HG02798 (cell line): ENCODE data around the gene OMD.
"Not testable (repeated sequence)": the region's sequence is repeated elsewhere in the genome, so short reads cannot be mapped to it uniquely, and the experiment has no call there.

Experiments
- ATAC-seq: cut with Tn5 transposase; IDR thresholded peaks from one replicate; pipeline ENCODE4 v1.9.1; 2021; ENCODE audit warnings: mild to moderate bottlenecking; ENCODE audit not compliant: unreplicated experiment, poor library complexity

Gene OMD

DNA sequence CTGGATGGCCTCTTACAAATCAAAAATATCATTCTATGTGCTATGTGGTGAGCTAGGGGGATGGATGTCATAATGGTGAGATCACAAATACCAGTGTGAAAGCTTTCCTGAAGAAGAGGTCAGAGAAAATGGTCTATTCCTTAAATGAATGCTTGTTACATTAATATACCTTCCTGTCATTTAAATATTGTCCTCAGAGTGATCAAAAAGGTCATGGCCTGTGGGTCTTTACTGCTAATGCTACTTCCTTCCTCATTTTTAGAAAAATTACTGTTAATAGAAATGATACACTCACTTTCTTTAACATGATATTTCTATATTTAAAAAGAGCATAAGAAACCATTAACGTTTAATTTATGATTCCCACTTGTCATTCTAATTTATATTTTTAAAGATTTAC is 9.7 kb downstream of the OMD start:
- no peak for ATAC-seq

DNA sequence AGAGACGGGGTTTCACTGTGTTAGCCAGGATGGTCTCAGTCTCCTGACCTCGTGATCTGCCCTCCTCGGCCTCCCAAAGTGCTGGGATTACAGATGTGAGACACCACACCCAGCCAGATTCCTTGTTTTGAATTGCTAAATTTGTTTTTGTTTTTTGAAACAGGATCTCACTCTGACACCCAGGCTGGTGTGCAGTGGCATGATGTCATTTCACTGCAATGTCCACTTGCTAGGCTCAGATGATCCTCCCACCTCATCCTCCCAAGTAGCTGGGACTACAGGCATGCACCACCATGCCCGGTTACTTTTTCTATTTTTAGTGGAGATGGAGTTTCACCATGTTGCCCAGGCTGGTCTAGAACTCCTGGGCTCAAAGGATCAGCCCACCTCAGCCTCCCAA is 13.1 kb downstream of the OMD start:
- not testable (repeated sequence) for ATAC-seq

DNA sequence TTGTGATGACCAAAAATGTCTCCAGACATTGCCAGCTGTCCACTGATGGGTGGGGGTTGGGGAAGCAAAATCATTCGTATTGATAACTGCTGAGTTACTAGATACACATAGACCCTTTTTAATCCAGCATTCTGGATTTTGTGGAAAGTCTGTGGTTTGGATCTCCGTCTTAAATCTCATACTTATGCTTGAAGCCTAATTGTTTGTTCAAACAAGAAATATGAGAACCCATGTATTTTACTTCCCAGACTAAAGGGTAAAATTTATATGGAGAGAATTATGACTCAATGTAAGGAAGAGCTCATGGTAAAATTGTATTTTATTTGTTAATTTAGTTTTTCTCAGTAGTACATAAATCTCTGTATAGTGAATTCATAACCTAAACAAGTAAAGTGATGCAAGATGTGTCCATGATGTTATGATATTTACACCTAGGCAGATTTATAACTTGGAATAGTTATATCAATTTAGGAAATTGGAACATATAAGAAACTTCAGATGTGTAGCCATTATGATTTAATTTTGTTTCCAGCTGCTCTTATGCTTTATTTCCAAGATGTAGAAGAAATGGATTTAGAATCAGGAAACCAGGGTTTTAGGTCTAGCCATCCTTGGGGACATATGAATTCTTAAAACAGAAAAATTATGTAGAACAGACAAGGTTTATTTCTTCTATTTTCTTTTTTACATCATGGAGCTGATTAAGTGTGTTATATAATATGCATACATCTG is 15.4 kb downstream of the OMD start:
- no peak for ATAC-seq

DNA sequence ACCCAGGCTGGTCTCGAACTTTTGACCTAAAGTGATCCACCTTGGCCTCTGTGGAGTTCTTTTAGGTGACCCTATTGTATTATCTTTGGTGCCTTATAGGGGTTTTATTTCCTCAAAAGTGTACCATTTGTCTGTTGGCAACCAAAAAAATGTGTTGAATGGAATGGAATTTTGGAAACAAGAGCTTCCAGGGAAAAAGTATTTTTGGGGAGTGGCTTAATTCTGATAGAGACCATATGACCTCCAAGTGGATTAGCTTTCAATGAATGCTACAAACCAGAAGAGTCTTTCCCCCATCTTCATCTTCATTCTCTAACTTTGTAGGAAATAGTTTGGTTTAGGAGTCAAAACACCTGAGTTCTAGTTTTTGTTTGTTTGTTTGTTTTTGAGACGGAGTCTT is 16.5 kb downstream of the OMD start:
- ATAC-seq: no peak

DNA sequence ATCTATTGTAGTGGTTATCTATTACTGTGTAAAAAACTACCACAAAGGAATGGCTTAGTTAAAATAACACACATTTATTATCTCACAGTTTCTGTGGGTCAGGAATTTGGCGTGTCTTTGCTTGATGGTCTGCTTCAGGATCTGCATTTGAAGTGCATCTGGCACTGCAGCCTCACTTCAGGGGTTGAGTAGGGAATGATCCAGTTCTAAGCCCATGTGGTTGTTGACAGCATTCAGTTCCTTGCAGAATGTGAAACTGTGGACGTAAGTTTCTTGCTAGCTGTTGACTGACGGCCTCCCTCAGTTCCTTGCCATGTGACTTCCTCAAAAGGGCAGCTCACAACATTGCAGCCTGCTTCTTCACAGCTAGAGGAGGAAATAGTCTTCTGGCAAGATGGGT is 17.8 kb downstream of the OMD start:
- ATAC-seq: peak; percentile 70

DNA sequence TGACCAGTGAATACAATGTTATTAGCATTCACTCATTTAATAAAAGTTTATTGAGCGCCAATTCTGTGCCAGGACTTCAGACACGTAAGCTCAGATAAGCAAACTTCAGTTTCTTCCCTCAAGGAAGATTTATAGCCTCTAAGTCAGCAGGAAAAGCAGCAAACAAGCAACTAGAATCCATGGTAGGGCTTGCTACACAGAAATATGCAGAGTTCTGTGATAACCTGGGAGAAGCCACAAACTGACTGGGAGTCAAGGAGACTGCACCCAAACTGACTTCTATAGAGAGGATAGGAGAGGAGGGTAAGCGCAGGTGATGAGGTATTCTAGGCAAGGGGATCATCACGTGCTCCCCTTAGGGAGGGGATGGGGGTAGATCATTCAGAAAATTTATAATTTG is 18.5 kb downstream of the OMD start:
- no peak for ATAC-seq

DNA sequence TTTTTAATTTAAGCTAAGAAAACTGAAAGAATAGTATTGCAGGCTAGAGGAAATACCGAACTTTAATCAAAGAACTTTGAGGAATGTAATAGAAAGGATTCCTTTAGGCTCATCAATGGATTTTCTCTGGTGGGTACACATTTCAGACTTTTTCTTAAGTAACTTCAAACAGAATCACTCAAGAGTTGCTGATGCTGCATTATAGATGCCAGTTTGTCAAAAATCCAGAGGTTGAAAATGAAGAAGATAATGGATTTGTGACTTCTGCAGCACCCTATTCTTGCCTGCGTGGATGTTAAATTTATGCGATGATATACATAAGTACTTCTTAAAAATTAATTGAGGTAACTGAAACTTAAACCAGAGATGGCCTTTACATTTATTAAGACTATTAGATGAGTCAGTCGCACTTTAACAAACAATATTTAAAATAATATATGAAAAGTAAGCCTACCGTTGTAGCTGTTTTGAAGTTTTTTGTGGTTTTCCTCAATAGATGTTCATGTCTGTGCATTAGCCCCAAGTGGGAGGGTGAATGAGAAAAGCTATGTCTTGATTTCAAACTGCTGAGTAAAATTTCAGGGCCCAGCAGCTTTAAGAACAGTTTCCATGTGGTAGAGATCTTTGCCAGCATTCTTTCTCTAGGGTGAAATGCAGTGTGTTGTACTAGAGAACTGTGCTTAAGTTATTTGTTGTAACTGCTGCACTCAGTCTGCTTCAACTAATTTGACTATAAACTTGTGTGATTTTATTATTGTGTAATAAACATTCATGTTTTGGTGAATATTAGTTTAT is 20.0 kb downstream of the OMD start, which contains the start of gene OGN:
OGN (minus strand) TSS at position 537 of the 795 bp plus-strand sequence. CDS start 1,171 bp downstream, outside the sequence.
- ATAC-seq: no peak

DNA sequence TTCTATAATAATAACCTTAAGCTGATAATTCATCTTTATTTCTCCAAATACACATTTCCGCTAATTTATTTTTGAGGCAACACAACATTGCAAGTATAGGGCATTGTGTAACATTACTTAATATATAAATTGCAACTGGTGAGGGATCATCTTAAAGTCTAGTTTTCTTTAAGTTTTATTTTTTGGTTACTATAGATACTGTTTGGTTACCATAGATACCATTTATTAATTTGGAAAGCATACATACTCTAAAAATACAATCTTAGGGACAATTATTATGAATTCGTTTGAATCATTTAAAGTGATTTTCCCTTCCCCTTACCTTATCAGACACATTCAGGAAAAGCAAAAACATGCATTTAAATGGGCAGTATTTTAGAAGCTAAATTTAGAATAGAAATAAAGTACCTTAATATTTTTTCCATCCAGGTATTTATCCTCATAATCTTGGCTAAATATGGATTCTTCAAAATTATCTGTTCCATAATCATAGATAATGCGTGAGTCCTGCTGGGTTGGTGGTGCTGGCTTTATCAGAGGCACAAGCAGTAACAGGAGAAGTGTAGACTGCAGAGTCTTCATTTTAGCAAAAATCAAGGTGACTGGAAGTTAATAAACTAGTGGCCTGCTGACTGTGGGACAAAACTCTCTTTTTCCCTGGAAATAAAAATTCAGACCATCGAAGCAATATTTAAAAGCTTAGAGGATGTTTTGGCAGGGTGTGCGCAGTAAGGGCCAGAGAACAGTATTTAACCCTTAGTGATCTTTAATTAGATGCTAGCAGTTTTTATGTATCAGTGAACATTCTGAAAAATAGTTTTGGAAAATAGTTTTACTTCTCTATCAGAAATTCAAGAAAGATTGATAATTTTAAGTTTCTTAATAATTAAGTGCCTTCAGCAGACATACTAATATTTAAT is 21.2 kb downstream of the OMD start:
- ATAC-seq: no peak

DNA sequence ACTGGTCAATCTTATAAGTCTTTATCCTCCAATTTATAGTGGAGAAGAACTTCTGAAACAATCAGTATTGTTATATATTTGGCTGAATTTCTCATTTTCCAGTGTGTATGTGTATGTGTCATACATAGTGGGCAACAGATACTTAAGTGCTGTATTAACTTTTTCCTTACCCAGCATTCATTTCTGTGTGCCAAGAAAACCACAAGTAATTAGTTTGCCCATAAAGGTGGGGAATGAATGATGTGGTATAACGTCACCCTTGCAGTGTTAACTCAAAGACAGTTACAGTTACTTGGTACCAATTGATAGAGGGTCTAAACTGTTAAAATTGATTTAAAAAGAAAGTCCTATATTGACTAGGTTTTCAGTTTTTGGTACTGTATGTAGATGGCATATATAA is 21.9 kb downstream of the OMD start:
- ATAC-seq: no peak

DNA sequence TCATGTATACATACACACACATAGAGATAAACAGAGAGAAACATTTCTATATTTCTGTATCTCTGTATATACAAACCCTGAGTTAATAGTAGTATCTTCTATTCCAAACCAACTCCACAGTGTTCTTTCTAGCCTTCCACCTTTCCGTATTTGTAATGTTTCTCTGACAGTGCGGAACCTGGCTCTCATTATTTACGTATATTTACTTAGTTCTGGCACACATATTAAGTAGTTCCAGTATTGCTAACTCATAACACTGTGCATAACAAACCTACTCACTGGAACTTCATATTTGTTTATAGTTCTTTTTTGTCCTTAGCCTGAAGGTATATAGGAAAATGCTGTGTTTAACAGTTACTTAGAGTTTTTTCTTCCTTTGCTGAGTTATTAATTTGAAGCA is 26.4 kb downstream of the OMD start:
- ATAC-seq: no peak

DNA sequence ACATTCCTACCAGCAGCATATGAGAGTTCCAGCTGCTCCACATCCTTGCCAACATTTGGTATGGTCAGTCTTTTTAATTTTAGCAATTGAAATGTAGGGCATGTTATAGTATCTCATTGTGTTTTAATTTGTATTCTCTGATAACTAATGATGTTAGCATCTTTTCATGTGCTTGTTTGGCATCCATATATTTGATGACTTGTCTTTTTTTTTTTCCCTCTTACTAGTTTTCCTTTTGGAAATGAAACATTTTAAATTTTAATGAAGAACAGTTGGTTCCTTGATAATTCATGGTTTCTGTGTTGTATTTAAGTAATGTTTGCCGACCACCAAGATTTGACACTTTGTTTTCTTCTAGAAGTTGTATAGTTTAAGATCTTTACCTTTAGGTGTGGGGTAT is 28.7 kb downstream of the OMD start:
- no peak for ATAC-seq

DNA sequence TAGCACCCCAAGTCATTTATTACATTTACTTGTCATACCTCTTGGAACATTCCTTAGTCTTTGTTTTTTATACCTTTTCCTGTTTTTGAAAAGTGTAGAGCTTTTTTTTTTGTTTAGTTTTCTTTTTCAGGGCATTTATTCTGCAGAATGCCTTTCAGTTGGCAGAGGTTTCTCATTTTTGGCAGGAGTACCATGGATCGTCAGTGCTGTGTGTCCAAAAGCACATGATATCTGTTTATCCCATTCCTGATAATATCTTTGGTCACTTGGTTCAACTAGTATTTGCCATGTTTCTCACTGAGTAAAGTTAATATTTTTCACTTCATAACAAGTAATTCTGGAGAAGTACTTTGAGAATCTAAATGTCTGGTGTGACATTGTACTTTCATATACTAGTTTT is 30.6 kb downstream of the OMD start:
- ATAC-seq: no peak

DNA sequence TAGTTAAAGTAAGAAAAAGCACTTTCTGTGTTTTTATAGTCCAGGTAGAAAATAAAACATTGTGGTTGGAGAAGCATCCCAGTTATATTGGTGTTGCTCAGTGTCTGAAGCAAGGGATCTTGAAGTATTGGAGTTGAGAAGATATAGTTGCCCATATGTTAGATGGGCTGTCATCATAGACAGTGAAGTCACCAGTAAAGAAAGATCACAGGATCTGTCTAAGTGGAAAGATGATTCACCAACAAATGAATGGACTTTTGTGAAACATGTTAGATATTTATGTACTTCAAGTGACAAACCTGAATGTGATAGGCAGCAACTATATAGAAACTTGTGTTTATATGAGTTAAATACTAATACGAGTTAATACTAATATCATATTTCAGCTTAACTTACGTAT is 31.6 kb downstream of the OMD start:
- ATAC-seq: no peak

DNA sequence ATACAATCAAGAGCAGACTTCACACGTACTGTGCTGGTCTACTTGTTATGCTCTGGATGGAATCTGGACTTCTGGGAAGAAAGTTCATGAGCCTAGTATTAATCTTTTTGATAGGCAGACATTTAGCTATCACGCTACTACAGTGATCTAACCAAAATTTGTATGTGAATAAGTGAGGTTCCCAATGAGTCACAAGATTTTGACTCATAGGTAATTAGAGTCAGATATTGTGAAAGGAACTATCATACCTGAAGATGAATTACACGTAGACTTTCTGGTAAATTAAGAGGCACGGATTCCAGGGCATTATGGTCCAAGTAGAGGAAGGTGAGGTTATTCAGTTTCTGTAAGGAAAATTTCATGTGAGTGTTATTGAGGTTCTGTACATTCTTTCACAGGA is 38.3 kb downstream of the OMD start:
- no peak for ATAC-seq

DNA sequence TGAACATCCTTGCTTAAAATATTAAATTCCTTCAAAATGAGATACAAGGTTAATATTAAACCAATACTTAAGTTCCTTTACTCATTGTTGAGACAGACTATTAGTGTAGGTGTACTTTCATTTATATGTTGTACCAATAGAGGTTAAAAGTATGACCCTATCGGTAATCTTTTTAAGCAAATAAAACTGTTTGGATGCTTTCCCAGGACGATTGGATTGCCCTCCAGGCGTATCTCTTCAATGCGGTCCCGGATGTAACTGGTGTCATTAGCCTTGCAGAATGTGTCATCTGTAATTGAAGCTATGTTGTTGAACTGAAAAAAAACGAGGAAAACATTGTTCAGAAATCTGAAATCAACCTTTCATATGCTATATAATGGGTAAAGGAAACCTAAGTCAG is 38.8 kb downstream of the OMD start:
- no peak for ATAC-seq

DNA sequence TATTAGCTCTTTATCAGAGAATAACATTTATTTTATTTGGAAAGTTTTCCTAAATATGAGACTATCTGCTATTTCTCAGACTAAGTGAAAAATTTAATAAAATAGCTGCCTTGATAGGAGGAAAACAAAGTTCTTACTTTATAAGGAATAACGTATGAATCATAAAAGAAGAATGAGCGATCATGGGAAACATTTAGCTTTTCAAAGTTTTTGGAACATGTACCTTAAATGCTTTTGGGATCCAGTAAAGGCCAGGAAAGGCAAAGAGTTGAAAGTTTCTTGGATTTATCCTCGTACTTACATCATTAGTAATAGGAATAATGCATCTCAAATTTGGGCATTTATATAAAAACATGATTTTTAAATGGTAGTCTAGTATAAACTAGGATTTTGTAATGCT is 39.3 kb downstream of the OMD start:
- ATAC-seq: no peak

DNA sequence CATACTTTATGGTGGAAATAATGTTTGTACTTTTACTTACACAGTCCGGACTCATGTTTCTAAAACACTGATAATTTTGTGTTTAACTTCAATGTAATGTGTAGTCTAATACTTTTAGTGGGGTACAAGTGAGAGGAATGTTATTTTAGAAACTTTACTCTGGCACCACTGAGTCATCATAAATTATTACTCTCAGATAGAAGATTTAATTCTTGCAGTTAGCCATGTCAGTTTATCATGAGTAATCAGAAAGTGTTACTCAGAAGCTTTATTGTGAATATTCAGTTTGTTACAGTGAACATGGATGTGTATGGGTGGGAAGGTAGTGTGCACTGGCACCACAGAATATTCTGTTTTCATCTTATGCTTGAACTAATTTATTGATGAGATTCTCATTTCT is 39.9 kb downstream of the OMD start:
- ATAC-seq: no peak

DNA sequence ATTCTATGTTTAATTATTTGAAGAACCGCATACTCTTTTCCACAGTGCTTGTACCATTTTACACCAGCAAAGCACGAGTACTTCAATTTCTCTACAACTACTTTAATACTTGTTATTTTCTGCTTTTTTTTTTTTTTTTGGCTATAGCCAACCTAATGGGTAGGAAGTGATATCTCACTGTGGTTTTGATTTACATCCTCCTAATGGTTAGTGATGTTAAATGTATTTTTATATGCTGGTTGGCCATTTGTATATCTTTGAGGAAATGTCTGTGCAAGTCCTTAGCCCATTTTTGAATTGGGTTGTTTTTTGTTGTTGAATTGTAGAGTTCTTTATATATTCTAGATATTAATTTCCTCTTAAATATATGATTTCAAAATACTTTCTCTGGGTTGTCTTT is 42.5 kb downstream of the OMD start:
- ATAC-seq: no peak

DNA sequence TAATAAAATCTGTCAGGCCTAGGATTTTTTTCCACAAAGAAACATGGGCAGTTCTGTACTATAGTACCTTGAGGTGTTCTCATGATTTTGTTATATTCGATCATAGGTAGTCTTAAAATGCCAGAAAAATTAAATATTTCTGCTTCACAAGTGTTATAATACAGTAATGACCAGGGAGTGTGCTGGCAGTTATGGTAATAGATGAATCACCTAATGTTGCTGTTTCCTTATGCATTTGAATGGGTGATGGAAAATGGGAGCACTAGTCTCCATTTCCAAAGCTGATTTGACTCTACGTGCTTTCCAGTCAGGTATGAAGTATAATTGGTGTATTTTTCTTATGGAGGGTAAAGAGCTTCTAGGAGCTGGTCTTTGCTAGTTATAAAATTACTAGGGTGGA is 43.7 kb downstream of the OMD start:
- no peak for ATAC-seq

DNA sequence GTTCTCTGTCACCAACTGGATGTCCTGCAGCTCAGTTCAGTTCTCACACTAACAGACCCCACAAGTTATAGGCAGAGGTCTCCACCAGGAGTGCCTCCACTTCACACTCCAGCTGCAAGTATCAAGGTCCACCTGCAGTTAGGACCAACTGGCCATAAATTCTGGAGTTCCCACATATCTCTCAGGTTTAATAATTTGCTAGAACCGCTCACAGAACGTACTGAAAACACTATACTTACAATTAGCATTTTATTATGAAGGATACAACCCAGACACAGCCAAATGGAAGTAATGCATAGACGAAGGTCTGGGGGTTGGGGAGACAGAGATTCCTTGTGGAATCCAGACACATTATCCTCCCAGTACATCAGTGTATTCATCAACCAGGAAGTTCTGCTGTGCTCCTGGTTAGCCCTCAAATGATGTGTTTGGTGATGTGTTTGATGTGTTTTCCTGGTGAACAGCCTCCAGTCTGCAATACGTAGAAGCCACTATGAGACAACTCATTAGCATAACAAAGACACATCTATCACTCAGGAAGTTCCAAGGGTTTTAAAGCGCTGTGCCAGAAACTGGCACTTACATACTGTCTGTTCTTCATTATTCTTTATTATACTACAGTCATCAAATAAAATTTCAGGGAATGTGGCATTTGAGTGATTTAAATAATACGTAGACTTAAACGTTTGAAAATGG is 45.3 kb downstream of the OMD start:
- no peak for ATAC-seq
